ENCODE results near the gene ZNF37A.

The ZNF37A gene

GRCh38 chr10:38150891-38151463 is 56.8 kb downstream of the ZNF37A start:
- peak; percentile 28 for DNase-seq (ENCODE audit: low read depth)

- DNase-seq (ENCODE audit: low read depth): no peak
These were observed 62.5 kb downstream of the ZNF37A start for GRCh38 chr10:38156416-38157269.

GRCh38 chr10:38157270-38157685 is 63.1 kb downstream of the ZNF37A start:
- DNase-seq (ENCODE audit: low read depth): no peak

- peak; percentile 14 for DNase-seq (ENCODE audit: low read depth)
These were observed 64.9 kb downstream of the ZNF37A start for GRCh38 chr10:38159004-38159403.

GRCh38 chr10:38163617-38164016 is 69.5 kb downstream of the ZNF37A start:
- DNase-seq (ENCODE audit: low read depth): no peak

GRCh38 chr10:38174336-38174735 is 80.2 kb downstream of the ZNF37A start:
- no peak for DNase-seq (ENCODE audit: low read depth)

GRCh38 chr10:38184477-38184876 is 90.3 kb downstream of the ZNF37A start:
- no peak for DNase-seq (ENCODE audit: low read depth)

Measured in ELR (cell line).